NCI-H2196 treated with DMSO at 0.1 percent for 48 hours (cell line): Measurements from ENCODE around the gene ENAH.
"Not testable (repeated sequence)": the region's sequence is repeated elsewhere in the genome, so short reads cannot be mapped to it uniquely, and the experiment has no call there.

Source experiments
- DNase-seq: peaks from one replicate; lab custom pipeline; 2025; ENCODE audit not compliant: unreplicated experiment; lab: John Stamatoyannopoulos, UW

ENAH gene

GRCh38 chr1:225474986-225475820 lies 177.7 kb downstream of the ENAH start:
- DNase-seq: peak; percentile 66

GRCh38 chr1:225474439-225474985 lies 178.4 kb downstream of the ENAH start:
- no peak for DNase-seq

DNA sequence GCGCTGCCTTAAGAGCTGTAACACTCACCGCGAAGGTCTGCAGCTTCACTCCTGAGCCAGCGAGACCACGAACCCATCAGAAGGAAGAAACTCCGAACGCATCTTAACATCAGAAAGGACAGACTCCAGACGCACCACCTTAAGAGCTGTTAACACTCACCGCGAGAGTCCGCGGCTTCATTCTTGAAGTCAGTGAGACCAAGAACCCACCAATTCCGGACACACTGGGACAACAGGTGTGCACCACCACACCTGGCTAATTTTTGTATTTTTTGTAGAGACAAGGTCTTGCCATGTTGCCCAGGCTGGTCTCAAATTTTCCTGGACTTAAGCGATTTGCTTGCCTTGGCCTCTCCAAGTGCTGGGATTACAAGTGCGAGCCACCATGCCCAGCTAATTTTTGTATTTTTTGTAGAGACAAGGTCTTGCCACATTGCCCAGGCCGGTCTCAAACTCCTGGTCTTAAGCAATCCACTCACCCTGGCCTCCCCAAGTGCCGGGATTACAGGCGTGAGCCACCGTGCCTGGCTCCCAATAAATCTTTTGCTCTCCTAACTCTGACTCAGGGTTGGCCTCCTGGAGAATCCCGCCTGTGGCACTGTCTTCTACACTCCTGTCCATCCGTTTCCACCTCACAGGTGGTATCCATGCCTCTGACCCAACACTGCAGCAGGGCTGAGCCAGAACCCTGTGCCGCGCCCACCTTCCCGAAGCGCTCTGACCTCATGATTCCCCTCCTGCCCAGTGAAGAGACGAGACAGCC lies 179.1 kb downstream of the ENAH start:
- DNase-seq: not testable (repeated sequence)

GRCh38 chr1:225473266-225473665 lies 179.7 kb downstream of the ENAH start:
- DNase-seq: not testable (repeated sequence)

DNA sequence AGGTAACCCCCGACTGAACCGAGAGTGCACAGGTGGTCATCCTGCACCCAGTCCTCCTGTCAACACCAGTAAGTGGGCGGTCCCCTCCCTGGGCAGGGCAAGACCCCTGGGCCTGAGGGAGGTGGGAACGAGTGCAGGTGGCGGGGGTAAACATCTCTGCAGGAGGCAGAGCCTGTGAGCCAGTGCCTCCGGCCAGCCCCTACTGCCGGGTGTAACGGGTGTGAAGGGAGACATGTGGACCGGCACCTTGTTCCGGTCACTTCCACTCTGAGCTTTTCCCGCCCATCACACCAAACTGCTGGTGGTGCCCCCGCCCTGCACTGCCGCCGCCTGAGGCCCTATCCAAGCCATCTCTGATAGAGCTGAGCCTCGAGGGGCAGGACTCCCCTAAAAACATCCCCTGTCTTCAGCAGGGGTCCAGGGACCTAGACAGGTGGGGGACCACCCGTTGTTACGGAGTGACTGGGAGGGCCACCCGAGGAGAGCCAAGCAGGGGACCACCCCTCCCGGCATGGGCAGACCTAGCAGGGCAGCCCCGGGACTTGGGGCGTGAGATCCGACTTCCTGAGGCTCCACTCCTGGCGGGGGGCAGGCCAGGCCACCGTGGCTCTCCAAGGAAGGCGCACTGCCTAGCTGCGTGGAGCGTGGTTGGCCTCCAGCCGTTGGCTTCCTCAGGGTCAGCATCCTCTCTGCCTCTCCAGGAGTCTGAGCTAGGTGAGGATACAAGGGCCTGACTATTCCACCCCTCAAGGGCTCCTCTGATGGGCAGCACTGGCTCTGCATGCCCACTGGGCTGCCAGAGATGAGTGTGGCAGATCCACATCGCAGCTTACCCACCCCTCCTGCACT lies 181.2 kb downstream of the ENAH start:
- no peak for DNase-seq

- no peak for DNase-seq
Observed at GRCh38 chr1:225471109-225471452, 181.8 kb downstream of the ENAH start.

GRCh38 chr1:225470211-225471108 lies 182.5 kb downstream of the ENAH start:
- DNase-seq: no peak

DNA sequence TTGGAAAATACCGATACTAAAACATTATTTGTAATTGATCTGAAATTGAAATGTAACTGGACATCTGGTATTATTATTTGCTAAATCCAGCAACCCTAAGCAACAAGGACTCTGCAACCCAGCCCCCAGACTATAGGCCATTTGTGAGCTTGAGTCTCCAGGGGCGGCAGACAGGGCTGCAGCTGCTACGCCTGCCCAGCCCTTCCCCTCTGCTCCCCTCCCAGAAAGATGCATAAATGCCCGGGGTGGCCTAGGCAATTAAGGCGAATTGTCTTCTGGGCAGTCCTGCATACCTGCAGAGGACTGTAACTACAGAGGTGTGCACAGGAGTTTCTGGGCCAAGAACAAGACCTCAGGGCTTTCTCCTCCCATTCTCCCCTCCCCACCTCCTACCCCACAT lies 183.9 kb downstream of the ENAH start:
- no peak for DNase-seq

- no peak for DNase-seq
Observed at GRCh38 chr1:225468270-225469020, 184.5 kb downstream of the ENAH start.

DNA sequence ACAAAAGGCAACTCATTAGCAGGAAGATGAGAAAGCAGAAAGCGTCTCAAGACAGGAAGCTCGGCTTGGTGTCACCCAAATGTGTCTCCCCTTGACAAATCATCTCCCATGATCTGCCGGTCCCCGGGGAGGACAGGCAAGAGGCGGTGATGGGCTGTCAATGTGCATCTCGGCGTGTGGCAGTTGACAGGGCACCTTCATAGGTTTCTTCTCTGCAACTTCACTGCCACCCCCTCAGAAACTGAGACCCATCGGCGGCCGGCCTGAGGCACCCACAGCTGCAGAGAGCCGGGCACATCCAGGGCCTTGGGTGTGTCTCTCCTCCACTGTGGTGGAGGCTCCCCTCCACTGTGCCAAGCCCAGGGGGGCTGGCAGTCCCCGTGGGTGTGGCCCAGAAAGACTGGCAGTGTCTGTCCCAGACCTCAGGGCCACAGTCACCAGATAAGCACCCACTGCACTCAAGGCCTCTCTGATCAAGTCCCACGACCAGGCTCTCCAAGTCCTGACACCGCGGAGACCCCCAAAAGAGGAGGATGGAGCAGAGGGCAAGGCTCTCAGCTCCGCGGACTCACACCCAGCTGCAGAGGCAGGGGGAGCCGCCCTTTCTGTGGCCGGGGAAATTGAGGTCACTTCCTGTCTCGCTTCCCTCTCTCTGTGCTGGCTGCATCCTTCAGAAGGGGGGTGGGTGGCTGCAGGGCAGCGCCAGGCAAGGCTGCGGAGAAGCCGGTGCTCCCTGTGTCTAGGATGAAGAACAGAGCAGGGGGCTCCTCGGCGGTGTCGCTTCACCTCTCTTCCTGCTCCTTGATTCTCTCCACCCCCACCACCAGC lies 185.5 kb downstream of the ENAH start:
- DNase-seq: no peak

DNA sequence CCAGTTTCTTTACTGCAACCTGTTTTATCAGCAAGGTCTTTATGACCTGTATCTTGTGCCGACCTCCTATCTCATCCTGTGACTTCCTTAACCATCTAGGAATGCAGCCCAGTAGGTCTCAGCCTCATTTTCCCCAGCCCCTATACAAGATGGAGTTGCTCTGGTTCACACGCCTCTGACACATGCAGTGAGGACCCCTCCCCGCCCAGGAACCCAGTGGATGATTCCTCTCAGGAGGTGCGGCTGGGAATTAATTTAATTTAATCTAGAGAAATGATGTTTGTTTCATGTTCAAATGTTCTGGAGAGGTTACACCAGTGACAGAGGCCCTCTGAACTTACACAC lies 186.1 kb downstream of the ENAH start:
- no peak for DNase-seq

DNA sequence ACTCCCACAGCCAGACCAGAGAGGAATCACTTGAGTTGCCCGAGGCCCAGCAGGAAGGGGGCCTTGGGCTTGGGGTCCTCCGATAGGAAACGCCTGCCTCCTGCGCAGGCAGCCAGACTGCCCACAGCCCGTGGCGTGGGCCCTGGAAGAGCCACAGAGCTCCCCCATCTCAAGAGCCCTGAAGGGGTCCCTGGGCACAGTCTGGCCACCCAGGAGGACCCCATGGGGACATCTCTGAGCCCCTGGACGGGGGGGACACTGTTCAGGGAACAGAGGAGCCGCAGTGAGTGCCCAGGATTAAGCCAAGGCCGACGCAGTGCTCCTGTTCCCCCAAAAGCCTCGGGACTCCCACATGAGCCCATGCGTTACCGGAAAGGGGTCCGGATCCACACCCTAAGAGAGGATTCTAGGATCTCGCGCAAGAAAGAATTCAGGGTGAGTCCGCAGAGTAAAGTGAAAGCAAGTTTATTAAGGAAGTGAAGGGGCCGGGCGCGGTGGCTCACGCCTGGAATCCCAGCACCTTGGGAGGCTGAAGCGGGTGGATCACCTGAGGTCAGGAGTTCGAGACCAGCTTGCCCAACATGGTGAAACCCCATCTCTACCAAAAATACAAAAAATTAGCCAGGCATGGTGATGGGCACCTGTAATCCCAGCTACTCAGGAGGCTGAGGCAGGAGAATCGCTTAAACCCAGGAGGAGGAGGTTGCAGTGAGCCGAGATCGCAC lies 187.0 kb downstream of the ENAH start:
- no peak for DNase-seq

GRCh38 chr1:225464851-225465792 lies 187.8 kb downstream of the ENAH start:
- DNase-seq: no peak

GRCh38 chr1:225462714-225463574 lies 190.0 kb downstream of the ENAH start:
- DNase-seq: peak; percentile 40

DNA sequence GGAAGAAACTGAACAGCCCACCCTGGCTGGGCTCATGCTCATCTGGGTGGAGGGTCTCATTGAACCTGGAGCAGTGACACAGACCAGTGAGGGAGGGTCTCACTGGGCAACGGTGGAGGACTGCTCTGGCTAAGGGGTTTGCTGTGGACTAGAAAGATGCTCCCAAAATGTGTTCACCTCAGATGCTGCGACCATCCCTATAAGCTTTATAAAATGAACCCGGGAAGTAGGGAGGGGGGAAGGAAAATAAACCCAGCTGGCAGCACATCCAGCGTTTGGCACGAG lies 190.6 kb downstream of the ENAH start:
- no peak for DNase-seq
